HG03521 (cell line): ENCODE data around the gene TNP2.

Experiments
- ATAC-seq: cut with Tn5 transposase; IDR thresholded peaks from one replicate; pipeline ENCODE4 v1.9.1; 2021; ENCODE audit warnings: mild to moderate bottlenecking, moderate library complexity; ENCODE audit not compliant: unreplicated experiment

Gene TNP2

GRCh38 chr16:11245222-11245737 lies 23.8 kb downstream of the TNP2 start:
- no peak for ATAC-seq

DNA sequence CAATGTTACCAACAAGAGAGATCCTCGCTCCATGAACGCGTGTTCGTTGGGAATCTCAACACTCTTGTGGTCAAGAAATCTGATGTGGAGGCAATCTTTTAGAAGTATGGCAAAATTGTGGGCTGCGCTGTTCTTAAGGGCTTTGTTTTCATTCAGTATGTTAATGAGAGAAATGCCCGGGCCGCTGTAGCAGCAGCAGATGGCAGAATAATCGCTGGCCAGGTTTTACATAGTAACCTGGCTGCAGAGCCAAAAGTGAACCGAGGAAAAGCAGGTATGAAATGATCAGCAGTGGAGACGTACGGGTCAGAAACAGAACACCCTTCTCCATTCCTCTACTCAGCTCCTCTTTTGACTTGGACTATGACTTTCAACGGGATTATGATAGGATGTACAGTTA lies 26.5 kb downstream of the TNP2 start:
- no peak for ATAC-seq

DNA sequence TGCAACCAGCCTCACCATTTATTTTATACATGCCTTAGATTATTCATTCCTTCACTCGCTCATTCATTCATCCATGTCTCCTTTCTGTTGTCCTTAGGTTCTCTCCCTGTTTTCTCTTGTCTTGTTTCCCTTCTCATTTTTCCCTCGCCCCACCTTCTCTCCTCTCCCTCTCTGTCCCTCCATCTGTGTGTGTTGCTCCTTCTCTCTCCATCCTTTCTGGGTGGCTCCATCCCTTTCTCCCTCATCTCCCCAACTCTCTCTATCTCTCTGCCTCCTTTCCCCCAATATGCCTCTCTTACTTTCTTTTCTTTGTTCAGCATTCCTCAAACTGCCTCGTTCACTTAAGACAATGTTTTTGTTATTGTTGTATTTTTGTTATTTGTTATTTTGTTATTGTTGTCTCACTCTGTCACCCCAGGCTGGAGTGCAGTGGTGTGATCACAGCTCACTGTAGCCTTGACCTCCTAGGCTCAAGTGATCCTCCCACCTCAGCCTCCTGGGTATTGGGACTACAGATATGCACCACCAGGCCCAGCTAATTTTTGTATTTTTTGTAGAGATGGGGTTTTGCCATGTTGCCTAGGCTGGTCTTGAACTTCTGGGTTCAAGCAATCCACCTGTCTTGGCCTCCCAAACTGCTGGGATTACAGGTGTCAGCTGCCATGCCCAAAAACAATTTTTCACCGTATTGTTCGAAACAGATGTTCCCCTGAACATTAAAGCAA lies 27.5 kb downstream of the TNP2 start:
- ATAC-seq: no peak

DNA sequence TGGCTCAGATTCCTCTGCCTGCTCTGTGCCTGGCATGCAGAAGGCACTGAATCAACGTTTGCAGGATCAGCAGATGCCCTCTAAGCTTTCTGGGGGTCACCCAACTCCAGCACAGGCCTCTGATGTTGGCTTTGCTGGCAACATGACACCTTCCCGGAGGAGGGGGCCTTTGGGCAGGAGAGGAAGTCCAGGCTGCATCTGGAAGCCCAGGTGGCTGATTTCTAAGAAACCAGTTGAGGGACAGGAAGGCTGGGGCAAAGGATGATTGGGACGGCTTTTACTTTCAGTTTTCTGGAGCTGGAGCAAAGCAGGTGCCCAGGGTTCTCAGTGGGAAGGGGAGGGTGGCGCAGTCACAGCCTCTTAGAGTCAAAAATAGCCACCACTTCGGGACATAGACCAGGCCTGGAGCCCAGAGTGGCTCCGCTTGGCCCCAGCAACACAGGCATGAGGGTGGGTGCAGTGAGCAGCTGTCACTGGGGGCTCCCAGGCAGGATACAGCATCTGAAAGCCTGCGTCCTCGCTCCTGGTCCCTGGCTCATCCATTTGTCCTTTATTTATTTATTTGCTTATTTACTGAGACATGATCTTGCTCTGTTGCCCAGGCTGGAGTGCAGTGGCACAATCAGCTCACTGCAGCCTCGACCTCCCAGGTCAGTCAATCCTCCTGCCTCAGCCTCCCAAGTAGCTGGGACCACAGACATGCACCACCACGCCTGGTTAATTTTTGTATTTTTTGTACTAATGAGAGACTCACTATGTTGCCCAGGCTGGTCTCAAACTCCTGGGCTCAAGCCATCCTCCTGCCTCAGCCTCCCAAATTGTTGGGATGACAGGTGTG lies 28.3 kb downstream of the TNP2 start:
- ATAC-seq: no peak

GRCh38 chr16:11239644-11240632 lies 29.2 kb downstream of the TNP2 start:
- no peak for ATAC-seq

DNA sequence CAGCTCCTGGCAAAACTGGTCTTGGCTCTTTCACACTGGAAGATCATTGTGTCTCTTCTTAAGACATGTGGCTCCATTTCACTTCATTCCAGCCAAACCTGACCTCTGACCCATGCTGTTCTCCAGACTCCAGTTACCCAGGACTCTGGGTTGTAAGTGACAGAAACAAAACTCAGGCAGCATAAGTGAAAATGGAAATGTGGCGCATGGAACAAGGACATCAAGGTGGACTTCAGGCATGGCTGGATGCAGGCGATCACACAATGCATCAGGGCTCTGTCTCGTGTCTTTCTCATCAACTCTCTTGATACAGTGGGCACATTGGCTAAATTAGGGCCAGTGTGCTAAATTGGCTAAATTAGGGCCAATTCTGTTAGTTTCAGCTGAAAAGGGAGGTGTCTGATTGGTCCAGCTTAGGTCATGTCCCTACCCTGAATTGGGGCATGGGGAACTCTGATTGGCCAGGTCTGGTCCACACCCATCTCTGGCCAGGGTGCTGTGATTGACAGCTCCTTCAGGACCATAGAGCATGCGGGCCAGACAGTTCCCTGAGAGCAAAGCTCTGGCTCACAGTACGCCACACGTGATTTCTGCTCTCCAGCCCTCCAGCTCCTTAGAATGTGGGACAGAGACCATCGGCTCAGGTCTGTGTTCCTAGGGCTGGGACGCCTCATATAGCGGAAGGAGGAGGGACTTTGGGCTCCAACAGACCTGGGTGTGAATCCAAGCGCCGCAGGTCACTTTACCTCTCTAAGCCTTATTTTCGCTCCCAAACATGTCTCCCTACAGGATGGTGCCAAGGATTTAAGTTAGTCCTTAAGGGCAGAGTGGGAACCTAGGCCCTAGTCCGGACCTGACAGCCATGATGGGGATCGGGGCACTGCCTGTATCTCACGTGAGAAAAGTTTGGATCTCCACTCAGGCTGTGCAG lies 30.6 kb downstream of the TNP2 start:
- no peak for ATAC-seq

DNA sequence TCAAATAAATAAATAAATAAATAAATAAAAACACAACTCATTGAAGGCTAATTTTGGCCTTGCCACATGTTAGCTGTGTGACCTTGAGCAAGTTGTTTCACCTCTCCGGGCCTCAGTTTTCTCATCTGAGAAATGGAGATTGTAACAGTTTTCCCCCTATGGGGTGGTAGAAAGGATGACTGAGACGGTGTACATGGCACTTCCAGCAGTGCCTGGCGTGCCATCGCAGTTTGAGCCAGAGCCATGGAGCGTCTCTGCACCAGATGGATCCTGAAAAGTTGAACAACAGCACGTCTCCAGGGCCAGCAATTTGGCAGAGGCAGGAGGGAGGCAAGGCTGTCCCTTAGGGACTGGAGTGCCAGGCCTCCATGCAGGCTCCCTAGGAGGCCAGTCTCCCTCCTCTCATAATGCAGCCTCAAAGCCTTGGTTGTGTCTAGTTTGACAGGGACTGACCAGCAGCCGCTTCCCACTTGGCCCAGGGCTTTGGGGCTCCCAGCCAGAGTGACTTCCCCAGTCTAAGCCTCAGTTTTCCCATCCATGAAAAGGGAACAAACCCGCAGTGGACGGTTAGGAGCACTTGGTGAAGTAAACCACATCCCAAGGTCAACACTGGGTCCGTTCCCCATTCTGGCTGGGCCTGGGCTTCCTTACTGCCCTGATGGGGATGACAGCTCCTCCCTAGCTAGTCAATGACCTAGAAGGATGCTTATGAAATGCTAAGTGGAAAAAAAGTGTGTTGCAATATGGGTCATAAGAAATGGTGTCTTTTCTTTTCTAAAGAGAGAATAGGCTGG lies 32.5 kb downstream of the TNP2 start:
- ATAC-seq: no peak

GRCh38 chr16:11235703-11235991 lies 33.5 kb downstream of the TNP2 start:
- no peak for ATAC-seq

DNA sequence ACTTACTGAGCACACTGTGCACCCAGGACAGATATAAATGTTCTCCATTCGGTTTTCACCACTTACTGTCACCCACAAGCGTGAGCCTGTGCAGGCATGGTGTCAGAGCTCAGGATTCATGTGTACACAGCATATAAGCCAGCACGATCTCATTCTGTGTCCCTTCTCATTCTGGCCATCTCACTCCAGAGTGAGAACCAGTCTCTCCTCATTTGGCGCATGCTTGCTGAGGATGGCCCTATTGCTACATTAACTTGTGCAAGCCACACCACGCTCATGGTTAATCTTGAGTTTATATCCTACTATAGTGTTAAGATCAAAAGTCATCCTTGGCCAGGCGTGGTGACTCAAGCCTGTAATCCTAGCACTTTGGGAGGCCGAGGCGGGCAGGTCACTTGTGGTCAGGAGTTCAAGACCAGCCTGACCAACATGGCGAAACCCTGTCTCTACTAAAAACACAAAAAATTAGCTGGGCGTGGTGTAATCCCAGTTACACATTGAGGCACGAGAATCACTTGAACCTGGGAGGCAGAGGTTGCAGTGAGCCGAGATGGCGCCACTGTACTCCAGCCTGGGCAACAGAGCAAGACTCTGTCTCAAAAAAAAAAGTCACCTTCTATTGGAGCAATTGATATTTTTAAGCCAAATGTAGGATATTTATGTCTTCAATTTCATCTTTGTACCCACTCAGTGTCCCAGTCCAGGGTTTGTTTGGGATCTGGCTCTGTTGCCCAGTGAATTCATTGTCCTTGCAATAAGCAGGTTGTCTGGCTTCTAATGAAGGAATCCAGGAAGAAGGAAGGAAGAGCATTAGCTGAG lies 34.0 kb downstream of the TNP2 start:
- no peak for ATAC-seq

GRCh38 chr16:11233727-11234376 lies 35.3 kb downstream of the TNP2 start:
- ATAC-seq: no peak

DNA sequence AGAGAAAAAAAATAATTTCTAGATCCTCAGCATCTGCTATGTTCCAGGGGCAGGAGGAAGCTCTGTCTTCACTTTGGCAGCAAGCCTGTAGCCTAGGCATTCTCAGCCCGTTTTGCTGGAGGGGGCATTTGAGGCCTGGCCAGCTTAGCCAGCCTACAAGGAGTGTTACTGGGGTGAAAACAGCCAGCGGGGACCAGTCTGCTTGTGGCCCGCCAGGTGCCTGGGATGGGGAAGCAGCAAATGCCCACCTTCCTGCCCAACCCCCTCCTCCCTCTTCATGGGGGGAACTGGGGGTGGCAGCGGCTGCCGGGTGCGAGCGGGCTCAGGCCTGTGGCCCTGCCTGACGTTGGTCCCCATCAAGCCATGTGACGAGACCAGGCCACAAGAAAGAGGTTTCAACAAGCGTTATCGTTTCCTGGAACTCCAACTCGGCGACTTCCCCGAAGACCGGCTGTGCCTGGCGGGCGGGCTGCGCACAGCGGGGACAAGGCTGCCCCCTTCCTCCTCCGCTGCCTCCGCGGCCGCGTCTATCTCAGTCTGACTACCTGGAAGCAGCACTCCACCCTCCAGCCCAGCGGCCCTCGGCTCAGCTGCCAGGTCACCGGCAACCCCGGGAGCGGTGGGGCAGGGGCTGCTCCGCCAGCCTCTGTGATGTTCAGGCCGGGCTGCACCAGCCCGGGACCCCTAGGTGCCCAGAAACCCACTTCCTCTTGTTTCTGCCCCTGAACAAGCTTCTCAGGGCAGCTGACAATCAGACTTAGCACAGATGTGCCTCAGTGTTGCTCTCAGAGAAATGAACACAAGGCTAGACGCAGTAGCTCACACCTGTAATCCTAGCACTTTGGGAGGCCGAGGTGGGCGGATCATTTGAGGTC lies 36.0 kb downstream of the TNP2 start:
- ATAC-seq: peak; percentile 56

DNA sequence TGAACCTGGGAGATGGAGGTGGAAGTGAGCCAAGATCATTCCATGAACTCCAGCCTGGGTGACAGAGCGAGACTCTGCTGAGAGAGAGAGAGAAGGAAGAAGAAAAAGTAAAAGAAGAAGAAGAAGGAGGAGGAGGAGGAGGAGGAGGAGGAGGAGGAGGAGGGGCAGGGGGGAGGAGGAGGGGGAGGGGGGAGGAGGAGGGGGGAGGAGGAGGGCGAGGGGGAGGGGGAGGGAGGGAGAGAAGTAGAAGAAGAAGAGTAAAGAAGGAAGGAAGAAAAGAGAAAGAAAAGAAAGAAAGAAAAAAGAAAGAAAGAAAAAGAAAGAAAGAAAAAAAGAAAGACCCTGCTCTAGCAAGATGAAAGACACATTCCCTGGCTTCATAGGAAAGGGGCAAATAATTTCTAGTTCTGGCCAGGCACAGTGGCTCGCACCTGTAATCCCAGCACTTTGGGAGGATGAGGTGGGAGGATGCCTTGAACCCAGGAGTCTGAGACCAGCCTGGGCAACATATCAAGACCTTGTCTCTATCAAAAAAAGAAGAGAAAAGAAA lies 36.7 kb downstream of the TNP2 start:
- no peak for ATAC-seq

DNA sequence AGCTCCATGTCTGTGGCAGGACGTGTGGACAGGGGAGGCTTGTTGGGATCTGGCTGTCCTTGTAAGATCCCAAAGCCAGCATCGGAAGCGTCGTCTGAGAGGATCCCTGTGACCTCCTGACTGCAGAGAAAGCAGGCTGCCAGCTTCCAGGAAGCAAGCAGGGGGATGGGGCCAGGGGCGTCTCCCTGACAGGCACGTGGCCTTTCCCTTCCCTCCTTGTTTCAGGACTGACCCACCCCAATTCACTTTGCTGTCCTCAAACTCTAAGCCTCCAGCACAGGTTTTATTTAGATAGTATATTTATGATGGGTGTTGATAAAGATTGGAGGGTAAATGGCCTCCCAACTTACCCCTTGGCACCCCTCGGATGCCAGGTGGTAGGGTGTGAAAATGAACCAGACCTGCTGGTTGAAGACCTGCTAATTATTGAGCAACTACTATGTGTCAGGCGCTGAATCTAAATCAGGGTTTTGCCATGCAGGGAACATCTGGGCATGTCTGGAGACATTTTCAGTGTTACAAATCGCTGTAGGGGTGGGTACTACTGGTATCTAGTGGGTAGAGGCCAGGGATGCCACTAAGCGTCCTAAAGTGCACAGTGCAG lies 37.7 kb downstream of the TNP2 start:
- ATAC-seq: no peak

DNA sequence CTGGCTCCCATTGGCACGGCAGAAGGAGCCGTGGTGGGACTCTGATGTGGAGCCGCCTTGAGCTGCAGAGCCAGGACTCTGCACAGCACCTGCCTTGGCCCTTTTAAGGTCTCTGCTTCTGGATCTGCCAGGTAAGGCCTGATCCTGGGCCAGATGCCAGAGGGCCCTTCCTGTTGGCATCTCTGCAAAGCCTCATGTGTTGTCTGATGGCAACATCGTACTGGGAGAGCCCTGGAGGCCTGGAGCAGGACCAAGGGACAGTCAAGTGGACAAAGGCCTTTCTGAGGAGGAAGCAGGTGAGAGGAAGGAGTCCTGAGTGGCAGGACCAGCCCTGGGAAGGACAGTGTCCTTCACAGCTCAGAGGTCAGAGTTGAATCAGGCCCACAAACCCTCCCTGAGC lies 39.2 kb downstream of the TNP2 start:
- no peak for ATAC-seq

GRCh38 chr16:11229432-11229831 lies 39.7 kb downstream of the TNP2 start:
- ATAC-seq: no peak
